ENCODE data around the gene DNAH3. TPM values are rescaled to one million over a fixed set of nuclear protein-coding genes. Genes with fewer than 3 reads are reported as not detected.
"Not testable (repeated sequence)": the region's sequence is repeated elsewhere in the genome, so short reads cannot be mapped to it uniquely, and the experiment has no call there.

DNAH3 gene, protein sequence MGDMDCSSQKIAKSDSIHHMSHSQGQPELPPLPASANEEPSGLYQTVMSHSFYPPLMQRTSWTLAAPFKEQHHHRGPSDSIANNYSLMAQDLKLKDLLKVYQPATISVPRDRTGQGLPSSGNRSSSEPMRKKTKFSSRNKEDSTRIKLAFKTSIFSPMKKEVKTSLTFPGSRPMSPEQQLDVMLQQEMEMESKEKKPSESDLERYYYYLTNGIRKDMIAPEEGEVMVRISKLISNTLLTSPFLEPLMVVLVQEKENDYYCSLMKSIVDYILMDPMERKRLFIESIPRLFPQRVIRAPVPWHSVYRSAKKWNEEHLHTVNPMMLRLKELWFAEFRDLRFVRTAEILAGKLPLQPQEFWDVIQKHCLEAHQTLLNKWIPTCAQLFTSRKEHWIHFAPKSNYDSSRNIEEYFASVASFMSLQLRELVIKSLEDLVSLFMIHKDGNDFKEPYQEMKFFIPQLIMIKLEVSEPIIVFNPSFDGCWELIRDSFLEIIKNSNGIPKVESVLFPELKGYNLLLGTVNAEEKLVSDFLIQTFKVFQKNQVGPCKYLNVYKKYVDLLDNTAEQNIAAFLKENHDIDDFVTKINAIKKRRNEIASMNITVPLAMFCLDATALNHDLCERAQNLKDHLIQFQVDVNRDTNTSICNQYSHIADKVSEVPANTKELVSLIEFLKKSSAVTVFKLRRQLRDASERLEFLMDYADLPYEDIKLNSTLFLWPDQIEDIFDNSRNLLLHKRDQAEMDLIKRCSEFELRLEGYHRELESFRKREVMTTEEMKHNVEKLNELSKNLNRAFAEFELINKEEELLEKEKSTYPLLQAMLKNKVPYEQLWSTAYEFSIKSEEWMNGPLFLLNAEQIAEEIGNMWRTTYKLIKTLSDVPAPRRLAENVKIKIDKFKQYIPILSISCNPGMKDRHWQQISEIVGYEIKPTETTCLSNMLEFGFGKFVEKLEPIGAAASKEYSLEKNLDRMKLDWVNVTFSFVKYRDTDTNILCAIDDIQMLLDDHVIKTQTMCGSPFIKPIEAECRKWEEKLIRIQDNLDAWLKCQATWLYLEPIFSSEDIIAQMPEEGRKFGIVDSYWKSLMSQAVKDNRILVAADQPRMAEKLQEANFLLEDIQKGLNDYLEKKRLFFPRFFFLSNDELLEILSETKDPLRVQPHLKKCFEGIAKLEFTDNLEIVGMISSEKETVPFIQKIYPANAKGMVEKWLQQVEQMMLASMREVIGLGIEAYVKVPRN (N-terminal part only)
- total RNA-seq, result 0.02 TPM in 1 of 2 replicates, not detected in the other

DNA sequence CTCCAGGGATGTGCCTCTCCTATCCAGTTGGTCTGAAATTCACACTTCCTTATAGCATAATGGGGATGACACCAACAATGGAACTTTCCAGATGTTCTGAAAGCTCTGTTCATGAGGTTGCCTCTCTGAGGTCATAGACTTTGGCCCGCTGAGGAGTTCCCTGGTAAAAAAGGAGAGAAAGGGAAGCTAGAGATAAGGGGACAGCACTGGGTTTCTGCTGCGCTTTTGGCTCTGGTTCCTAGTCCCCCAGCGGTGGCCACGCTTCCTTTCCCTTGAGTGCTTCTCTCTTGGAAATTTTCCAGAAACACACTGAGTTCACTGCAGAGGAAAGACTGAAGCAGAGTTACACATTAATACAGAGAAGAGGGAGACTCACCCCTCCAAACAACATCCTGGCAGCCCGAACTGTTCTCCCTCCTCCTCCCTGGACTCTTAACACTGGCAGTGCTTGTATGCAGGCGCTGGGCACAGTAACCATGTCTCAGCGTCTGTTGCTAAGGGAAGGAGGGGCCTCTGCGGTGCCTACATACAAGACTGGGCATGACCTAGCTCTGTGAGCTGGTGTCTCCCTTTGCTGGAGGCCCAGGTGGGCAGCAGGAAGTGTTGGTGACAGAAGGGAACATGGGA lies at the start of gene DNAH3:
TSS of gene DNAH3 (minus strand) at position 472 of the 627 bp plus-strand sequence. CDS start 527 bp downstream, outside the sequence.
- intact Hi-C loops (cut with micrococcal nuclease), result no loop called here

DNA sequence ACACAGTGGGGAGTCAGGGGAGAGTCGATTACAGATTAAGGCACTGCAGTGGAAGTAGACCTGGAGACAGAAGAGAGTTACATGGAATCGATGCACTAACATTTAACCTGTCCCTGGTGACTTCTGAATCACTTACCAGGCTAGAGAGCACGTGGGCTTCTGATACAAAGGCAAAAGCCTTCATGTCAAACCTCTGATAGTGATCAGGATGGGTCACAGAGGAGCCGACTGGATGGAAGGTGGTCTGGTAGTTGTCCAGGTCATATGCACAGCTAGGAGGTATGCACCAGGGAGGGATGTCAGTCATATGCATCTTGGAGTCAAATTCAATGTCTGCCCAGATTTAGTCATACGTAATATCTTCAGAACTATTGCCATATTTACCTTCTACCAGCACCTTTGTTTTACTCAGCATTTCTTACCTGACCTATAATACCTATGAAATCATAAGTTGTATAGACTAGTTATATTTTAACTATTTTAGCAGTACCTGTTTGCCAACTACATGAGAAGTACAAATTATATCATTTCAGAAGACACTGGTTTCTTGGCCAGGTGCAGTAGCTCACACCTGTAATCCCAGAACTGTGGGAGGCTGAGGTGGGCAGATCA lies 49.1 kb upstream of the DNAH3 start:
- intact Hi-C loops (cut with micrococcal nuclease), result no loop called here

GRCh38 chr16:21197621-21198020 lies 47.0 kb upstream of the DNAH3 start:
- intact Hi-C loops (cut with micrococcal nuclease), result no loop called here

DNA sequence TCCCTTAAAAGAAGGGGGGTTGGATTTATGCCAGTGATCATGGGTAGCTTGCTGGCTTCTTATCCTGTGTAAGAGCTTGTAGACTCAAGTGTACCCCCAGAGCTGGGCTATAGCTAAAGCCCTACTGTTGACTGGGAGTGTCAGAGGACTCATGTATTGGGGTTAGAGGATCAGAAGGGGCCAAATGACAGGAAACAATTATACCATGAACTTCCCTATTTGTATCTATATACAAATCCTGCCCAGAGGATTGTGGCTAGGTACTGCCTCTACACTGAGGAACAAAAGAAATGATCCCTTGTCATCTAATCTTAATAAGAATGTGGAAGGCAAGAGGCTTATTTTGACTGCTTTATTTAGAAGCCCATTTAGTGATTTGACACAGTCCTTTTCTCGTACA lies 46.5 kb upstream of the DNAH3 start:
- intact Hi-C loops (cut with micrococcal nuclease), result no loop called here

- intact Hi-C loops (cut with micrococcal nuclease), result not testable (repeated sequence)
These were observed 44.7 kb upstream of the DNAH3 start for GRCh38 chr16:21195330-21195729.

DNA sequence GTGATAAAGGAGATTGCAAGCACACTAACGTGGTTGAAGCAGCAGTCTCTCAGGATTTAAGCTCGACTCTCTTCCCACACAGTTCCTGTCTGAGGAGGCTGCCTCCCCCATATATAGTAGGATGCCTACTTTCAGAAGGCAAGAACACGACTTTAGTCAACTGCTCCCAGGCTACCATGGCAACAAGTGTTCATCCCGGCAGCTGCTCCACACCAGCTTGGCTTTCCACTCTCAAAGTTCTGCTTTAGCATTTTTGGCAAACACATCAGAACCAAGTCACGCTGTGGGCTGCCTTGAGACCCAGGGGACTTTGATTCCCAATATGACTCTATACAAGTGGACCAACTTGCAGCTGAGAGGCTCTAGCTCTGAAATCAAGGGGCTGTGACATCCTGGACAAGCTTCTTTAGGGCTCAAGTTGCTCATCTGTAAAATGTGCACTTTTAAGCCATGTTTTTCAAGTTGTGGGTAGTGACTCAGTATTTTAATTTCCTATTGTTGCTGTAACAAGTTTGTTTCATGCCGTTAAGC lies 44.2 kb upstream of the DNAH3 start:
- intact Hi-C loops (cut with micrococcal nuclease), result no loop called here

DNA sequence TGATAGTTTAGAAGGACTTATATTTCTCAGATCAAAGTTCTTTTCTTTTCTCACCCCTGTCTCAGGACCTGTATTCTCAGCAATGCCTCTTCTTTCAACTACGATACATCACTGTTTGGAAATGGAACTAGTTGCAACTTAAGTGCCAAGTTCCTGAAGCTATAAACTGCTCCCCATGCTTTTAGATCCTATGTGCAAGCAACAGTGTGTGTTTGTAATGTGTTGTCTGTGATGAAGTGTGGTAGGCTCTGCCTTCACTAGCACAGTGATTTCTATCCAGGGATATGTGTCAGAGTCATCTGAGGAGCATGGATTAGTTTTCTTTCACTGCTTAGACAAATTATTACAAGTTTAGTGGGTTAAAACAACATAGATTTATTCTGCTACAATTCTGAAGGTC lies 42.3 kb upstream of the DNAH3 start:
- intact Hi-C loops (cut with micrococcal nuclease), result no loop called here

DNA sequence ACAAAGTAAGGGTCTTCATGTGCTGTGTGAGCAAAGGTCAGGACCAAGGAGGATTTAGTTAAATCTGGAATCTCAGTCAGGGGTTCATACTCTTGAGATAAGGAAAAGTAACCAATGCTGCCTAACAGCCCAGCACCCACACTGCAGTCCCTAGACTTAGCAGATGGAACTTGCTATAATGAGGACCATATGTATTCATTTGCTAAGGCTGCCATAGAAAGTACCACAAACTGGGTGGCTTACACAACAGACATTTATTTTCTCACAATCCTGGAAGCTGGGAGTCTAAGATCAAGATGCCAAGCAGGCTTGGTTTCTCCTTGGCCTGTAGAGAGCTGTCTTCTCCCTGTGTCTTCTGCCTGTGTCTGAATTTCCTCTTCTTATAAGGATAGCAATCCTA lies 40.0 kb upstream of the DNAH3 start:
- intact Hi-C loops (cut with micrococcal nuclease), result no loop called here

DNA sequence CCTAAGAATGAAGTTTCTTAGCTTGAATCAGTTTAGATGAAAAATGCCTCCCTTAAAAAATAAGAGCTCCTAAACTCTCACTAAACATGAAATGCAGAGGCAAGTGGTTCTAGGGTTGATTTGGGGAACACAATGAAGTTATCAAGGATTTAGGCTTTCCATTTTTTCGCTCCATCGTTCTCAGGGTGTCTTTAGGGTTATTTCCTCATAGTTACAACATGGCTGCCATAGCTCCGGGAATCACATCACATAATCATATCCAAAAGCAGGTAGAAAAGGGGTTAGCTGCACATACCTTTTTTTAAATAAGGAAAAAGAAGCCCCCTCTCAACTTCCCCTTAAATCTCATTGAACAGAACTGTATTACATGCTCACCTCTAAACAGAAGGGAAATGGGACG lies 39.4 kb upstream of the DNAH3 start:
- intact Hi-C loops (cut with micrococcal nuclease), result no loop called here

- intact Hi-C loops (cut with micrococcal nuclease), result loop anchor here (5.0 to 10.0 kb wide), 2 partner anchors 113 to 365 kb away; no protein-coding TSS in a partner anchor
These were observed 38.7 kb upstream of the DNAH3 start for GRCh38 chr16:21189311-21189710.

GRCh38 chr16:21186326-21186691 lies 35.7 kb upstream of the DNAH3 start:
- intact Hi-C loops (cut with micrococcal nuclease), result loop anchor here (5.0 to 10.0 kb wide), 2 partner anchors 116 to 368 kb away; no protein-coding TSS in a partner anchor

GRCh38 chr16:21185659-21186325 lies 35.1 kb upstream of the DNAH3 start:
- intact Hi-C loops (cut with micrococcal nuclease), result loop anchor here (5.0 to 10.0 kb wide), 2 partner anchors 117 to 369 kb away; no protein-coding TSS in a partner anchor

GRCh38 chr16:21184834-21185233 lies 34.2 kb upstream of the DNAH3 start:
- intact Hi-C loops (cut with micrococcal nuclease), result loop anchor here (5.0 to 10.0 kb wide), 2 partner anchors 117 to 370 kb away; no protein-coding TSS in a partner anchor

- intact Hi-C loops (cut with micrococcal nuclease), result loop anchor here (10.0 kb wide), 1 partner anchor 371 kb away; no protein-coding TSS in a partner anchor
These were observed 33.3 kb upstream of the DNAH3 start for GRCh38 chr16:21183995-21184394.

DNA sequence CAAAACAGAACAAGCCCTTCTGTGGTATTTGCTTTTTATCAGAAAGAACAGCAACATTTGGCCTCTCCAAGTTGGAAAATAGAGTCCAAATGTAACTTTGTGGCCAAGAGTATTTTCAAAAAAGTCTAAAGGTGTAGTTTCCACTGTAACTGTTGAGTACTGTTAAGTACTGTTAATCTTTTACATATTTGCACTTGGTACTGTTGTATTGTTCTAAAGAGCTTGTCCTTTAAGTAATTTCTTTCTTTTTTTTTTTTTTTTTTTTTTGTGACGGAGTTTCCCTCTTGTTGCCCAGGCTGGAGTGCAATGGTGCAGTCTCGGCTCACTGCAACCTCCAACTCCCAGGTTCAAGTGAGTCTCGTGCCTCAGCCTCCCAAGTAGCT lies 29.3 kb upstream of the DNAH3 start:
- intact Hi-C loops (cut with micrococcal nuclease), result loop anchor here (10.0 kb wide), 2 partner anchors 375 to 1135 kb away; no protein-coding TSS in a partner anchor

DNA sequence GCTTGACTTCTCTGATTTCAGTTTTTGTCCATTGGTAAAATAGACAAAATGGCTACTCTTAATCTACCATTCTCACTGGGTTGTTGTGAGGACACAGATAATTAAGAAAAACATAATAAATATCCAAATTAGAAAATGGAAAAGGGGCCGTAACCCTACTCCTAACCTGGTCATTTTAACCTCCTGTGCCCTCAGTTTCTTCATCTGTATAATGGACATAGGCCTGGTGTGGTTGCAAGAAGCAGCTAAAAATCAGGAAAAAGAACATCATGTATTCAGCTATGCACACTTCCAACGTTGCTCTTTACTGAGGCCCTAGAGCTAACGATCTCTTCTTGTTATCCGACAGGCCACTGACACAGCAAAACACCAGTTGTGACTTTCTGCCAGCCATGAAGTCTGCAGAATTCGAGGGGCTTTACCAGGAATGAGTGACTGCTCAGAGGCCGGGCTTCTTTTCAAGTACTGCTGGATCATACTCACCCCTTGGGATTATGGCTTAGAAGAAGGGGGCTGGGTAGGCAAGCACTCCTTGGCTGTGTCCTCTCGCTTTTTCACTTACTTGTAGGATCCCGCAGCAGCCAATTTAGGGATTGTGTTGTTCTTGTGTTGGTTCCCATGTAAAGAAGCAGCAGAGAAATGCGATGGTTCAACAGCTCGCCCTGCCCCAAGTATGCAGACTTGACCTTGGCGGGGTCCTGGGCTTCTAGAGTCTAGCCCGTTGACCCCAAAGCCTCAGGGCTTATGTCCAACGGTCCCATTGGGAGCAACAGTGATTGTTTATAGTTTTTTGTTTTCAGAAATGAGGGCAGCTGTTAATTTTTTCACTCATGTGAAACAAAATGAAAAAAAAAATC lies 28.7 kb upstream of the DNAH3 start:
- intact Hi-C loops (cut with micrococcal nuclease), result loop anchor here (10.0 kb wide), 1 partner anchor 1135 kb away; no protein-coding TSS in a partner anchor

GRCh38 chr16:21175397-21175796 lies 24.8 kb upstream of the DNAH3 start:
- intact Hi-C loops (cut with micrococcal nuclease), result loop anchor here (10.0 kb wide), 1 partner anchor 1139 kb away; no protein-coding TSS in a partner anchor

DNA sequence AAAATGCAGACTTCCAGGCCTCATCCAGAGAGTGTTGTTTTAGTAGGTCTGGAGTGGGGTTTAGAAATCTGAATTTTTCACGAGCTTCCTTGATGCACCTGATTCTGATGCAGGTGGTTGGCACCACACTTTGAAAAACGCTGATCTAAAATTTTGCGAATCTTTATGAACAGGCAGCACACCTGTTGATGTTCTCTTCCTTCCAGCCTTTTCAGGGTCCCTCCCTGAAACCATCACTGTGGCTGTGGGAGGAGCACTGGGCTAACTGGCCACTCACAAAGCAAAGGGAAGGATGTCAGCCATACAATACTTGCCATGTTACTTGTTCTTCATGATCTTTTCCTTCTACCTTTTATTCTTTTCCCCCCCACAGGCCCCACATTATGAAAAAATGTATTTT lies 22.0 kb upstream of the DNAH3 start:
- intact Hi-C loops (cut with micrococcal nuclease), result loop anchor here (10.0 kb wide), 1 partner anchor 1142 kb away; no protein-coding TSS in a partner anchor

Measured in T-helper 2 cell treated with Interferon-gamma antibody and Interleukin-4, amounts not matched to agents 100 ng/mL and 5 ng/mL, for 36 hours (primary cell).